ENCODE measurements around the gene CADM1.
A peak's percentile ranks its signal among the peaks of the same experiment; 100 is the strongest.

The CADM1 gene

DNA sequence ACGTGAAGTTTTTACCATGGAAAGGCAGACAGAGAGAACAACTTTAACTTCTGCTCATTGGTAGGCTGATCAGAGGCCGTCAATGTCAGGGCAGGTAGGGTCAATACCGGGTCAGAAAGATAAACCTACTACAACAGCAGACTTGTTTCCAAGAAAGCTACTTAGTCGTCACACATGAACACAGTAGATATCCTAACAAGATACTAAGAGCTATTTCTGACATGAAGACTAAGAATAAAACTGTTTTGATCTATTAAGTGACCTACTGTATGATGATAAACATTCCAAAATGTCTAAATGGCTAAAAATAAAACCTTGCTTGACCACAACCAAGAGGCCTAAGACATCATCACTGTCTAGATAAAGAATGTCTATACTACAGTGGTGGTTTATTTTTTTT is 231.3 kb downstream of the CADM1 start:
- Histone ChIP-seq H2AFZ (ENCODE audit: low read depth) (no peak overlapping the region), H3K36me3 (ENCODE audit: insufficient read depth) (no peaks in the 10 kb centered on the region), H3K27ac (no peak overlapping the region; the same call in 1 of the 2 replicates), H3K4me2 (peak overlapping the region; percentile 54; the same call in 1 of the 2 replicates), H3K4me3 (IDR thresholded peaks at IDR 0.05; ENCODE audit: insufficient read depth, low read depth, low read length) (no peak overlapping the region), H3K4me1 (ENCODE audit: low read depth, poor library complexity, severe bottlenecking) (peaks cover 65% of the 10 kb centered on the region), H3K9ac (no peak overlapping the region), H3K79me2 (ENCODE audit: insufficient read depth, low read depth) (peaks cover 27% of the 10 kb centered on the region; the same call in 1 of the 2 replicates), H4K20me1 (ENCODE audit: insufficient read depth) (no peaks in the 10 kb centered on the region), H3K27me3 (ENCODE audit: insufficient read depth, low read depth) (no peaks in the 10 kb centered on the region)
- TF ChIP-seq, protein P1, sequence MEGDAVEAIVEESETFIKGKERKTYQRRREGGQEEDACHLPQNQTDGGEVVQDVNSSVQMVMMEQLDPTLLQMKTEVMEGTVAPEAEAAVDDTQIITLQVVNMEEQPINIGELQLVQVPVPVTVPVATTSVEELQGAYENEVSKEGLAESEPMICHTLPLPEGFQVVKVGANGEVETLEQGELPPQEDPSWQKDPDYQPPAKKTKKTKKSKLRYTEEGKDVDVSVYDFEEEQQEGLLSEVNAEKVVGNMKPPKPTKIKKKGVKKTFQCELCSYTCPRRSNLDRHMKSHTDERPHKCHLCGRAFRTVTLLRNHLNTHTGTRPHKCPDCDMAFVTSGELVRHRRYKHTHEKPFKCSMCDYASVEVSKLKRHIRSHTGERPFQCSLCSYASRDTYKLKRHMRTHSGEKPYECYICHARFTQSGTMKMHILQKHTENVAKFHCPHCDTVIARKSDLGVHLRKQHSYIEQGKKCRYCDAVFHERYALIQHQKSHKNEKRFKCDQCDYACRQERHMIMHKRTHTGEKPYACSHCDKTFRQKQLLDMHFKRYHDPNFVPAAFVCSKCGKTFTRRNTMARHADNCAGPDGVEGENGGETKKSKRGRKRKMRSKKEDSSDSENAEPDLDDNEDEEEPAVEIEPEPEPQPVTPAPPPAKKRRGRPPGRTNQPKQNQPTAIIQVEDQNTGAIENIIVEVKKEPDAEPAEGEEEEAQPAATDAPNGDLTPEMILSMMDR (conservative IDR thresholded peaks at IDR 0.05; ENCODE audit: low read depth, low read length) = no peak

DNA sequence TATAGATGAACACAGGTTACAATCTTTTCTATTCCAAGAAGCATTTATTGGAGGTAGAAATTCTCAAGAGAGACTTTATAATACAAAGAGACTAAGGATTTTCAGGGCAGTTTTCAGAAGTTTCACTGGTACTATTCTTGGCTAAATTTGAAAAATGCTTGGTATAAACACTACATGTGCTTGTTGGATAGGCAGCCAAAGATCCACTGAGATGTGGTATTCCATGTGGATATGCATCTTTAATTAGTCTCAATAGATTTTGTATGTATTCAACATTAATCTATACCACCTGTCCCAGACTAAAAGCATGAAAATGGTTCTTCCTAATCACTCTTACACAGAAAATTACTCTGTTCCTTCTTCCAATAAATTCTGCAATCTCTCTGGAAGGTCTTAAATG is 232.6 kb downstream of the CADM1 start:
- Histone ChIP-seq H3K4me2 (peak overlapping the region; percentile 73), H3K79me2 (ENCODE audit: insufficient read depth, low read depth) (peaks cover 29% of the 10 kb centered on the region), H3K4me3 (IDR thresholded peaks at IDR 0.05; ENCODE audit: insufficient read depth, low read depth, low read length) (no peak overlapping the region), H3K36me3 (ENCODE audit: insufficient read depth) (no peaks in the 10 kb centered on the region), H3K4me1 (ENCODE audit: low read depth, poor library complexity, severe bottlenecking) (peaks cover 76% of the 10 kb centered on the region), H4K20me1 (ENCODE audit: insufficient read depth) (no peaks in the 10 kb centered on the region), H2AFZ (ENCODE audit: low read depth) (no peak overlapping the region), H3K27ac (peak overlapping the region; percentile 27; the same call in 1 of the 2 replicates), H3K27me3 (ENCODE audit: insufficient read depth, low read depth) (no peaks in the 10 kb centered on the region), H3K9ac (no peak overlapping the region)
- TF ChIP-seq, protein P1 (conservative IDR thresholded peaks at IDR 0.05; ENCODE audit: low read depth, low read length) = no peak

DNA sequence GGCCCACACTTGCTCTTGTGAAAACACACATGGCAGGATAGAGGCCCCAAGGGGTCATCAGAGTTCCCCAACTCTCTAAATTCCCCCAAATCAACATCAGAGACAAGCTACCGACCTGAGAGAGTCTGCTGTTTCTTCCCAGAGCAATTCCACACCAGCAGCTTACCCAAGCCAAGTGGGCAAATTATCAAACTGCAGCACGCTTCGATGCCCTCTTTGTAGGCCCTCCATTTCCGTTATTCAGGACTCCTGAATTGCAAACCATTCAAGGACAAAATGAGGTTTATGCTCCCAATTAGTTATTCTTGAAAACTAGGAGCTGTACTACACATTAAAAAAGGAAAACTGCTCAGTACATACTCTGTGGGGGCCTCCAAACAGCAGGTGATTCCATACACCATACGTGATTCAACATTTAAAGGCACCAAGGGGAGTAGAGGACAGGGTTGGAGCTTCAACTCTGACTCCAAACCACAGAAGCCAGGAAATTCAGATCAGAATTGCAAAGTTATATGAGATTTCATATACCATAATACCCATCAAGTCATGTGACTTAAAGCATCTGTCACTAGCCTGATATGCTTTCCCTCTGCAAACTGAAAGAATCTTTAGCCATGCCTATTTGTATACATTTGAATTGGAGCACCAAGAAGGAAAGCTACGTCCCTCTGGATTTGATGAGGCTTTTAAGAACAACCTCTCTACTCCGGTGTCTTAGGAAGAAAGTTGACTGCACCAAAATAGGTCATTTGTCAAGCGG is 234.8 kb downstream of the CADM1 start:
- Histone ChIP-seq H3K4me2 (peak overlapping the region; percentile 98), H3K4me3 (IDR thresholded peaks at IDR 0.05; ENCODE audit: insufficient read depth, low read depth, low read length) (no peak overlapping the region), H3K4me1 (ENCODE audit: low read depth, poor library complexity, severe bottlenecking) (peaks cover 98% of the 10 kb centered on the region)

DNA sequence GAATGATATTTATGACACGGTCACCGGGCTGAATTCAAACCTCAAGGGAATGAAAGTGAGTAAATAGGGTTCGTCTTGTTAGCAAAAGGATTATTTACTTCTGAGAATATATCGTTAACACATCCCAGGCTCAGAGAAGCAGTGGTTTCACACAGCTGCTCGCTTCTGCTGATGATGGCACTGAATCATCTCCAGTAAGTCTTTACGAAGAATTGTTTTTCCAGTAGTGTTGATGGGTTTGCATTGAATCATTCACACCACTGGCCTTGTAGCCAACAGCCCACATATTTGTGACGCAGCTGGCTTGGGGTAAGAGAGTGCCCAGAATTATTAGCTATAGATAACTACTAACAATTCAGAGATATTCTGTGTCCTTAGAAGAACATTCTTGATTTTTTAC is 236.3 kb downstream of the CADM1 start:
- Histone ChIP-seq H3K27ac (peak overlapping the region; percentile 99), H3K79me2 (ENCODE audit: insufficient read depth, low read depth) (peaks cover 36% of the 10 kb centered on the region), H4K20me1 (ENCODE audit: insufficient read depth) (no peaks in the 10 kb centered on the region), H3K4me2 (peak overlapping the region; percentile 98), H2AFZ (ENCODE audit: low read depth) (no peak overlapping the region), H3K9ac (peak overlapping the region; percentile 75), H3K4me1 (ENCODE audit: low read depth, poor library complexity, severe bottlenecking) (peaks cover 96% of the 10 kb centered on the region), H3K27me3 (ENCODE audit: insufficient read depth, low read depth) (no peaks in the 10 kb centered on the region), H3K36me3 (ENCODE audit: insufficient read depth) (no peaks in the 10 kb centered on the region), H3K4me3 (IDR thresholded peaks at IDR 0.05; ENCODE audit: insufficient read depth, low read depth, low read length) (no peak overlapping the region)
- TF ChIP-seq, protein P1 (conservative IDR thresholded peaks at IDR 0.05; ENCODE audit: low read depth, low read length) = no peak

More for the DNA sequence above, 234.8 kb downstream of the CADM1 start:
- Histone ChIP-seq H3K27me3 (ENCODE audit: insufficient read depth, low read depth) (no peaks in the 10 kb centered on the region), H2AFZ (ENCODE audit: low read depth) (no peak overlapping the region), H3K79me2 (ENCODE audit: insufficient read depth, low read depth) (peaks cover 38% of the 10 kb centered on the region), H4K20me1 (ENCODE audit: insufficient read depth) (no peaks in the 10 kb centered on the region), H3K27ac (peak overlapping the region; percentile 99), H3K36me3 (ENCODE audit: insufficient read depth) (no peaks in the 10 kb centered on the region), H3K9ac (peak overlapping the region; percentile 70; the same call in 1 of the 2 replicates)
- TF ChIP-seq, protein P1 (conservative IDR thresholded peaks at IDR 0.05; ENCODE audit: low read depth, low read length) = no peak
